Adrenal gland (tissue), 5 donors: ENCODE data around the gene PHKA2.

Experiments used
- CTCF ChIP-seq, 6 experiments: fragments of 450-650 bp in 4 of 6; fragments of 200-600 bp in 2 of 6; sonication (generic) in 1 of 6; IDR thresholded peaks; 1 replicate in 5 of 6; 2 replicates in 1 of 6; pipeline versions ENCODE4 v1.5.1 to v1.8.0; 2016 to 2021; ENCODE audit warnings: antibody characterized with exemption in 6 of 6, mild to moderate bottlenecking in 2 of 6, moderate library complexity in 1 of 6
- POLR2A ChIP-seq, 2 donors: fragments of 450-650 bp; IDR thresholded peaks; one replicate each; pipeline ENCODE4 v1.6.1; 2017; ENCODE audit warnings: antibody characterized with exemption in 2 of 2, mild to moderate bottlenecking in 2 of 2, moderate library complexity in 1 of 2
- donor health status: DM: no; HTN: no; CAD: no.

GRCh38 chrX:19007011-19007410, 23.1 kb upstream of the PHKA2 start:
- no peak for TF ChIP-seq POLR2A (IDR thresholded peaks at IDR 0.05)
- no peak for TF ChIP-seq CTCF (IDR thresholded peaks at IDR 0.05)
